PC-9 (cell line): ENCODE measurements around the gene CKAP5.

Source experiments
- EZH2 ChIP-seq: fragments of 200-600 bp; sonication (generic); IDR thresholded peaks from 2 replicates; pipeline ENCODE4 v1.8.0; 2017; ENCODE audit warnings: antibody characterized with exemption, low read depth
- TF ChIP-seq, protein P1 (sequence below): fragments of 200-600 bp; sonication (generic); conservative IDR thresholded peaks from 2 replicates; pipeline ENCODE4 v1.6.1; 2017; ENCODE audit warnings: mixed run types, antibody characterized with exemption, mild to moderate bottlenecking, moderate library complexity

DNA sequence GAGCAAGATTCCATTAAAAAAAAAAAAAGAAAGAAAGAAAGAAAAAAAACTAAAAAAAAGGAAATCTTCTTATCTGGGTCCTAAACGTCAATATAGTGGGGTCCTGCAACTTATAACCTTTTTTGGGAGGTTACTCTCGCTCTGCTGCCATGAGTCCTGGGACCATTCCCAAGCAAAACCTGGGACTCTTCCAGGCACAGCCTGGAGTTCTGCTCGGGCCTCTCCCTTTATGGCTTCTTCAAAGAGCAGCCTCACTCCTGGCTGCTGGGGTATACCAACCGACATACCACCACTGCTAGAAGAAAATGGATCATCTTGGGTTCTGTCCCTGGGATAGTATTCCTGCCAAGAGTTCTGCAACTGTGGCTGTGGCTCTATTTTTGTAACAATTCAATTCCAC, 14.1 kb upstream of the CKAP5 start:
- TF ChIP-seq, protein P1, sequence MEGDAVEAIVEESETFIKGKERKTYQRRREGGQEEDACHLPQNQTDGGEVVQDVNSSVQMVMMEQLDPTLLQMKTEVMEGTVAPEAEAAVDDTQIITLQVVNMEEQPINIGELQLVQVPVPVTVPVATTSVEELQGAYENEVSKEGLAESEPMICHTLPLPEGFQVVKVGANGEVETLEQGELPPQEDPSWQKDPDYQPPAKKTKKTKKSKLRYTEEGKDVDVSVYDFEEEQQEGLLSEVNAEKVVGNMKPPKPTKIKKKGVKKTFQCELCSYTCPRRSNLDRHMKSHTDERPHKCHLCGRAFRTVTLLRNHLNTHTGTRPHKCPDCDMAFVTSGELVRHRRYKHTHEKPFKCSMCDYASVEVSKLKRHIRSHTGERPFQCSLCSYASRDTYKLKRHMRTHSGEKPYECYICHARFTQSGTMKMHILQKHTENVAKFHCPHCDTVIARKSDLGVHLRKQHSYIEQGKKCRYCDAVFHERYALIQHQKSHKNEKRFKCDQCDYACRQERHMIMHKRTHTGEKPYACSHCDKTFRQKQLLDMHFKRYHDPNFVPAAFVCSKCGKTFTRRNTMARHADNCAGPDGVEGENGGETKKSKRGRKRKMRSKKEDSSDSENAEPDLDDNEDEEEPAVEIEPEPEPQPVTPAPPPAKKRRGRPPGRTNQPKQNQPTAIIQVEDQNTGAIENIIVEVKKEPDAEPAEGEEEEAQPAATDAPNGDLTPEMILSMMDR: no peak
- no peak for TF ChIP-seq EZH2
